Muscle of arm (tissue), 14 donors: ENCODE measurements around the gene TMLHE. TPM values are rescaled to one million over a fixed set of nuclear protein-coding genes. Genes with fewer than 3 reads are reported as not detected.
"Not testable (repeated sequence)": the region's sequence is repeated elsewhere in the genome, so short reads cannot be mapped to it uniquely, and the experiment has no call there.

Experiments used
- DNase-seq: peaks from one replicate; pipeline ENCODE4 v3.0.0-alpha.2; 2013
- long read RNA-seq, 11 donors: transcript quantifications; one replicate each; lab custom pipeline, GENCODE V29; 2026
- polyA plus RNA-seq, 12 donors: library from polyadenylated mRNA; unstranded; fragments of 120-200 nt; gene quantifications; one replicate each; pipeline ENCODE4 v1.2.1, GENCODE V29; 2013; ENCODE audit not compliant: insufficient read length in 12 of 12

TMLHE gene, protein sequence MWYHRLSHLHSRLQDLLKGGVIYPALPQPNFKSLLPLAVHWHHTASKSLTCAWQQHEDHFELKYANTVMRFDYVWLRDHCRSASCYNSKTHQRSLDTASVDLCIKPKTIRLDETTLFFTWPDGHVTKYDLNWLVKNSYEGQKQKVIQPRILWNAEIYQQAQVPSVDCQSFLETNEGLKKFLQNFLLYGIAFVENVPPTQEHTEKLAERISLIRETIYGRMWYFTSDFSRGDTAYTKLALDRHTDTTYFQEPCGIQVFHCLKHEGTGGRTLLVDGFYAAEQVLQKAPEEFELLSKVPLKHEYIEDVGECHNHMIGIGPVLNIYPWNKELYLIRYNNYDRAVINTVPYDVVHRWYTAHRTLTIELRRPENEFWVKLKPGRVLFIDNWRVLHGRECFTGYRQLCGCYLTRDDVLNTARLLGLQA
- 10 to 100 TPM in 11 of 12 donors, not detected in 1; 17.8 to 25.2 (median 22.9) TPM for polyA plus RNA-seq
- long read RNA-seq, donor 1, partial matches to known transcripts, result 0 of 3 reads
- long read RNA-seq, donor 1, other reads (novel, unspliced or antisense), result 0 of 3 reads
- long read RNA-seq, donor 2, transcript TMLHE-201 (8 exons, 2,832 nt), result major isoform, 6 of 6 reads
- long read RNA-seq, donor 2, partial matches to known transcripts, result 0 of 6 reads
- long read RNA-seq, donor 2, other reads (novel, unspliced or antisense), result 0 of 6 reads
- long read RNA-seq, donor 3, transcript TMLHE-201 (8 exons, 2,832 nt), result major isoform, 5 of 6 reads
- long read RNA-seq, donor 3, partial matches to known transcripts, result 0 of 6 reads
- long read RNA-seq, donor 3, other reads (novel, unspliced or antisense), result 0 of 6 reads
- long read RNA-seq, donor 4, transcript TMLHE-201 (8 exons, 2,832 nt), result major isoform, 6 of 6 reads
- long read RNA-seq, donor 4, partial matches to known transcripts, result 0 of 6 reads
- long read RNA-seq, donor 4, other reads (novel, unspliced or antisense), result 0 of 6 reads
- long read RNA-seq, donor 5, transcript TMLHE-201 (8 exons, 2,832 nt), result major isoform, 9 of 11 reads
- long read RNA-seq, donor 5, partial matches to known transcripts, result 0 of 11 reads
- long read RNA-seq, donor 5, other reads (novel, unspliced or antisense), result 0 of 11 reads
- long read RNA-seq, donor 6, partial matches to known transcripts, result 0 of 1 reads
- long read RNA-seq, donor 6, other reads (novel, unspliced or antisense), result 0 of 1 reads
- long read RNA-seq, donor 7, partial matches to known transcripts, result 0 of 1 reads
- long read RNA-seq, donor 7, other reads (novel, unspliced or antisense), result 0 of 1 reads
- long read RNA-seq, donor 8, transcript TMLHE-201 (8 exons, 2,832 nt), result major isoform, 9 of 11 reads
- long read RNA-seq, donor 8, partial matches to known transcripts, result 0 of 11 reads
- long read RNA-seq, donor 8, other reads (novel, unspliced or antisense), result 0 of 11 reads
- long read RNA-seq, donor 9, result 0 reads
- long read RNA-seq, donor 10, transcript TMLHE-201 (8 exons, 2,832 nt), result major isoform, 9 of 10 reads
- long read RNA-seq, donor 10, partial matches to known transcripts, result 0 of 10 reads
- long read RNA-seq, donor 10, other reads (novel, unspliced or antisense), result 0 of 10 reads
- long read RNA-seq, donor 11, partial matches to known transcripts, result 0 of 4 reads
- long read RNA-seq, donor 11, other reads (novel, unspliced or antisense), result 0 of 4 reads

DNA sequence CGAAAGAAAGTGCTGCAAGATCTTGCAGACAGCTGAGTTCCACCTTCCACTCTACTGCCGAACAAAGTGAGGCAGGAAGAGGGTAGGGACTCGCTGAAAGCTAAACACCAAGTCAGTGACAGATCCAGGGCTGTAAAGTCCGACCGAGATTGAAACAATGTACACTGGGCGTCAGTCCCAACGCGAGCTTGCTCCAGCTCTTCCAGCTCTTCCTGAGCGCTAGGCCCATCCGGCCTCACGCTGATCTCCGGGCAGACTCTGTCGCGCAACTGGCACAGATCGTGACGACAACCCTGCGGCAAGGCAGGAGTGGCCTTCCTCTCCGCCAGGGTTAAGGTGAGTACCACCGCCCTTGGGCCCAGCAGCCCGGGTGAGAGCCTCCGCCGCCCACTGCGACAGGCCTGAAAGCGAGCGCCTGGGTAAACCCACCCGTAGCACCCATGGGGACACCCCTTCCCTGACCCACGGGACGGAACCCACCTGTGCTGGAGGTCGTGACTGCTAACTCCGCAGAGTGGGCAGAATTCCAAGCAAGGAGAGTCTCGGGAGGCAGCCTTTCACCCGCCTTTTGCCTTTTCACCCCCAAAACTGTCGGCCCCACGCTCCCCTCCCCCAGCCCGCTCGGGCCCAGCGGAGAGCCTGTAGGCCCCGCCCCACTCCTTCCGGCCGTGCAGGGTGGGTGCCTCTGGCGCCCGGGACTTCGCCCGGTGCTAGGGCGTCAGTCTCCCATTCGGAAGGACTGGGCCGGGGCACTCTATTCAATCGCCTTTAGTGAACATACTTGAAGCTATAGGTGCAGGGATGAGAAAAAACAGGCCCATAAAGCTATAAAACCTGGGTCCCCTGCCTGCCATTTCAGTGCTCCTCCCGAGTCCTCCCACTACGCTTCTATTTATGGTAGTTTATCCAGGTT, at the start of gene TMLHE, which contains the start of gene SPRY3:
Gene TMLHE, minus strand, starts transcription at position 641 of the 913 bp plus-strand sequence. CDS start 67,676 bp downstream, outside the sequence.
Gene SPRY3, plus strand, starts transcription at position 275 of the 913 bp plus-strand sequence.
- peak; percentile 59 for DNase-seq

DNA sequence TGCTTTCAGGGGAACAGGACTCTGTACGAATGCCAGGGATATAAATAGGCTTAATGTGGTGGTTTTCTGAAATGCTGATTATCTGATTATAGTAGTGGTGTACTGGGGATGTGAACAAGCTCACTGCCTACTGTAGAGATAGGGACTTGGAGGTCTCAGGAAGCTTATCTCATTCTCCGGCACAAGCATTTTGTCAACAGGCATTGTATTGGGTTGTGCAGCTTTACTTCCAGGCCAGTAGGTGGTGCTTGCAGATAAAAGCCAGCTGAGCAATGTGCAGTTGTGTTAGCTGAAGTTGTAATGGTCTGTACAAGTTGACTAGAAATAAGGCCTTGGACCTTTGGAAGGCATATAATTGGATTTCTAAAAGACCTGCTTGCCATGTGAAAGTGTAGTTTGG, 49.5 kb upstream of the TMLHE start:
- no peak for DNase-seq

DNA sequence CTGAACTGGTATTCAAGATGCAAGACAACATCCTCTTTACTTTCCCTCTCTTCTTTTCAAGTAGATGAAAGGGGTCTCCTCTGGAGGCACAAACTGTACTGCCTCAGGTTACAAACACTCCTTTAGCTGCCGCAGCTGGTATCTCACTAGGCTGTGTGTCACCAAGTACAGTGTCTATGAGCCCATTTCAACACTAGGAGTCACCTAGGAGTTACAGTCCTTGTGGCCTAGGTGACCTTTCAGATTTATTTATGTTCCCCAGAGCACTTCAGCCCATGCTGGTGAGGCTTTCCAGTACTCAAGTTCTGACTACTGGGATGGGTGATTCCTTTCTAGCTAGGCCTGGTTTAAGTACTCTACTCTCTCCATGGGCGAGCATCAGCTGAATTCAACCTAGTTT, 32.4 kb upstream of the TMLHE start:
- DNase-seq, result no peak

DNA sequence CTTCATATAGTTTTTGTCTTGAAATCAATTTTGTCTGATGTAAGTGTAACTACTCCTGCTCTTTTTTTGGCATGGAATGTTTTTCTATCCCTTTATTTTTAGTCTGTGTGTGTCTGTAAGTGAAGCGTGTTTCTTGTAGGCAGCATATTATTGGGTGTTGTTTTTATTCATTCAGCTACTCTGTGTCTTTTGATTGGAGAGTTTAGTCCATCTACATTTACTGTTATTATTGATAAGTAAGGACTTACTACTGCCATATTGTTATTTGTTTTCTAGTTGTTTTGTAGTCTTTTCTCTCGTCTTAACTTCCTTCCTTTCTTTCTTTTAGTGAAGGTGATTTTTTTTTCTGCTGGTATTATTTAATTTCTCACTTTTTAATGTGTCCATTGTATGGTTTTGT, 30.5 kb upstream of the TMLHE start:
- no peak for DNase-seq

DNA sequence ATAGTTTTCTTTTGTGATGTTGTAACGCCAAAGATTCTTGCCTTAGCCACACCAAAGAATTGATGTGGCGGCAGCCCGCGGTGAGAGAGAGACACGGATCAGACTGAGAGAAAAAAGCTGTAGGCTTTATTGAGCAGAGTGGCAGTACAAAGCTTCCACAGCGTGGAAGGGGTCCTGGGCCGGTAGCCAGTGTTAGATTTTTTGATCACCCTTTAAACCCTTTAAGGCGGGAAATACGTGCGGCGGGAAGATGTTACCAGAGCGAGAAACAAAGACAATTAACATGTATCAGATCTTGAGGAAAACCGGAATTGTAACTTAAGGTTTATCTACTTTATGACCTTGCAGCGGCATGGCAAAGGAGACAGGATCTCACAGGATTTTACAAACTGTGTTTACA, 28.6 kb upstream of the TMLHE start:
- DNase-seq, result not testable (repeated sequence)

DNA sequence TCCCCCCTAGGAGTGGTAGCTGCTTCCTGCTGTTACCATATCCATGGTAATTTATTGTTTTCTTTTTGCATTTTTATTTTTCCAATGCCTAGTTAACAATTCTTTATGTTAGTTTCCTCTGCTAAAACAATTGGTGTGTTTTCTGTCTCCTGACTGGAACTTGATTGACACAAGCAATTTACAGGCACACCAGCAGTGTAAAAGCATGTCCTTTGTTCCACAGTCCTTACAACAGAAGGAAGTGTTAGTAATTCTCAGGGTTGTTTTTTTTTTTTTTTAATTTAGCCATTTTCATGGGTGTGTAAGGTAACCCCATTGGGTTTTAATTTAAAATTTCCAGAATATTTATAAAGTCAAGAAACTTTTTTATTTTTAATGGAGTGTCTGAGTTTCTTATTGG, 25.0 kb upstream of the TMLHE start:
- no peak for DNase-seq

DNA sequence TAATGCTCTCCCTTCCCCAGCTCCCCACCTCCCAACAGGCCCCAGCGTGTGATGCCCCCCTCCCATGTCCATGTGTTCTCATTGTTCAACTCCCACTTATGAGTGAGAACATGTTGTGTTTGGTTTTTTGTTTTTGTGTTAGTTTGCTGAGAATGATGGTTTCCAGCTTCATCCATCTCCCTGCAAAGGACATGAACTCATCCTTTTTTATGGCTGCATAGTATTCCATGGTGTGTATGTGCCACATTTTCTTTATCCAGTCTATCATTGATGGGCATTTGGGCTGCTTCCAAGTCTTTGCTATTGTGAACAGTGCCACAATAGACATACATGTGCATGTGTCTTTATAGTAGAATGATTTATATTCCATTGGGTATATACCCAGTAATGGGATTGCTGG, 22.3 kb upstream of the TMLHE start:
- DNase-seq, result not testable (repeated sequence)

DNA sequence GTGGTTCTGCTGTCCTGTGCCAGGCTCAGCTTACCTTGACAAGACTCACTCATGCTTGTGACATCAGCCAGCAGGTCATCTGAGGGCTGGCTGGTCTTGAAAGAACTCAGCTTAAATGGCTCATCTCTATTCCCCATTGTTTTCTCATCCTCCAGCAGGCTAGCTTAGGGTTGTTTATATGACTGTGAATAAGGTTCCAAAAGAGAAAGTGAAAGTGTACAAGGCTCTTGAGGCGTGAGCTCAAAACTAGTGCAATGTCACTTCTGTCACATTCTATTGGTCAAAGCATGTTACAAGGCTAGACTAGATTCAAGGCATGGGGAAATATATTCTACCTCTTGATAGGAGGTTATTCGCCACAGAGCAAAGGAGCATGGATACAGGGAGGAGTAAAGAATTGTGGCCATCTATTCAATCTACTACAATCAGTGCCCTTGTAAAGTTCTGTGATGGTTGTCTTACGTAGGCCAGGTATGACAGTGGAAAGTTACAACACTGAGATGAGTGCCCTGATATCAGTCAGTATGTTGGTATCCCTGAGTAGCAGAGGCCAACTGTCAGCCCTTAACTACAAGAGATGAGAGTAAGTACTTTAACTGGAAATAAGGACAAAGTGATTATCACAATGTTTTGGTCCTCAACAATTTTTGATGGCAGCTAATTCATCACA, 19.8 kb upstream of the TMLHE start:
- DNase-seq, result no peak

DNA sequence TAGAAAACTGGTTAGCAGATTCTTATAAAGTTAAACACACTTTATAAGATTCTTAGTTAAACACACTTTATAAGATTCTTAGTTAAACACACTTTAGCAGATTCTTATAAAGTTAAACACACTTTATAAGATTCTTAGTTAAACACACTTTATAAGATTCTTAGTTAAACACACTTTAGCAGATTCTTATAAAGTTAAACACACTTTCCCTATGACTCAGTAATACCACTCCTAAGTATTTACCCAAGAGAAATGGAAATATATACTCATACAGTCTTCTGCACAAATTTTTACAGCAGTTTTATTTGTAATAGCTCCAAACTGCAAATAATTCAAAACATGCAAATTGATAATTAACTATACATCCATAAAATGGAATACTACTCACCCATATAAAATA, 7.4 kb upstream of the TMLHE start:
- not testable (repeated sequence) for DNase-seq

DNA sequence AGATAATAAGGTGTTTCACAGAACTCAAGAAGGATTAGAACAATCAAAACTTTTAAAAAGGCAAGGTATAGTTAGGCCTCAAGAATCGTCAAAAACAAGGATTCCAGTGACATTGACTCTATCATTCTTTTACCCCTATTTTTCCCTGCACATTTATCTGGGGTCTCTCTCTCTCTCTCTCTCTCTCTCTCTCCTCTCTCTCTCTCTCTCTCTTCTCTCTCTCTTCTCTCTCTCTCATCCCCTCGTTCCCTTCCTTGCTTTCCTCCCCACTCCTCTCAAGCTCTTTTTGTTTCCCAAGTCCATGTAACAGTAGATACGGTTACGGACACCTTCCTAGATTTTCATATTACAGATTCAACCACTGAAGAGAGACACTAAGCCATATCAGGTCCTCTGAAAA, 3.2 kb upstream of the TMLHE start:
- DNase-seq, result no peak

DNA sequence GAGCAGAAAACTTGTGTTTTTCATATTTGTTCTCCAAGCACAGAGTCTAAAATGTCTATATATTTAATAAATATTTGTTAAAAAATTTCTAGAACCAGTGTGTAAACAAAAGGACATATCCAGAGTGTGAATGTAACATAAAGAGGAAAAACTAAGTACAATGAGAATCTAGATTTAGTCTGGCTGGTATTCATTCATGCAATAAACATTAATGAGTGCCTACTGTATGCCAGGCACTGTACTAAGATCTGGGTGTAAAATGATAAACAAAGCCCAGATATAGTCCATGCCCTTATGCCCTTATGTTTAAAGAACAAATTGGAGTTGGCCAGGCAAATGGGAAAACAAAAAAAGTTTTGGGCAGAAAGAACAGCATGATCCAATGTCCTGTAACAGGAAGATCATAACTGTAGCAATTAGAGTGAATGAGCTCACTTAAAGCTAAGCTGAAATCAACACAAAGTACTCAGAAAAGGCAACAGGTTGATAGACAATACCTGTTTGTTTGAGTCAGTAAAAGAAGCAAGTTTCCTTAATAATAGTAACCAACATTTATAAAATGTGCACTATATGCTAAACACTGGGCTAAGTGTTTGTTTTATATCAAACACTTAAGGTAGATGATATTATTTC, 1.3 kb upstream of the TMLHE start:
- DNase-seq, result no peak

DNA sequence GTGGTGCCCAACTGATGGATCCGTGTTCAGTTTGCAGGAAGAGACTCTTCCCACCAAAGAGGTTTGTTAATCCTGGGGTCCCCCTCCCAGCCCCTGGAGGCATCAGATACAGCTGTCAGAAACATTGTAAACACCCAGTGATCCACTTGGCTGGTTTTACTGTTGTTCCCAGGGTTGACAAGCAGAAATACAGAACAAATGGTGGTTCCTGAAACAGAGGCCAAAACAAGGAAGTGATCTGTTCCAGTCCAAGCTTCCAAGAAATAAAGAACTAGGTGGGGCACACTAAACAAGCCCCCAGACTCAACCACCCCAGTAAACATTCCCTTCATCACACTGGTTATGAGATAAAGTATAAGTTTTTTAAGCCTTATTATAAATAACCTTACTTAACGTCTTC, 1.4 kb downstream of the TMLHE start:
- DNase-seq, result no peak

DNA sequence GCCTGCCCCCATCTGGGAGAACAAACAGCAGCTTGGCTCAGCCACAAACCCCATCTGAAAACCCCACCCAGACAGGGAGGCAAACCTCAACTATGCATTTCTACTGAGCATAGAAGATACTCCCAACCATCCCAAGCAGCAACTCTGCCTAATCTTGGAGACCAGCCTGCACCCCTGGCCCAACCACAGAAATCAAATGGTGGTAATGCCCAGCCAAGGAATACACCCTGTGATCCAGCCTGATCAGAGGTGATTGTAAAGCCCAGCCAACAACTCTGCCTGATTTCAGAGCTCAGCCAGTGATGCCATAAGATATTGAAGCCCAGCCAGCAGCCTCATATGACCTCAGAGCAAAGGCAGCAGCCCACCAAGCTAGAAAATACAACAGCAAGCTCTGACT, 19.8 kb downstream of the TMLHE start:
- DNase-seq, result no peak

DNA sequence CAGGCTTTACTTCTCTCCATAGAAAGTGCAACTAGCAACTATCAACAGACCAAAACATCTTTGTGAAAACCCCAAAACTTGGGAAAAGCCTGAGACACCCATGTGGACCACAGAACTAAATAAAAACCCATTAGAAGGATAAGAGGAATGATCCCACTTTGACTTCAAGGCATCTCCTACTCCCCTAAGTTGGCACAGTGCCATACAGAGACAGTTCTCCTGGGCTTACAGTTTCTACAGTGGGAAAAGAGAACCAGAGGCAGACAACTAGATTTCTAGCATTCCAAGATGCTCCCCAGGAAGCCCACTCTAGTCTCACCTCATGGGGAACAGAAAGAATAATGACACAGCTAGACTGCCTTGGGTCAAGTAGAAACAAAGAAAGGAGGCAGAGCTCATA, 20.4 kb downstream of the TMLHE start:
- DNase-seq, result no peak

DNA sequence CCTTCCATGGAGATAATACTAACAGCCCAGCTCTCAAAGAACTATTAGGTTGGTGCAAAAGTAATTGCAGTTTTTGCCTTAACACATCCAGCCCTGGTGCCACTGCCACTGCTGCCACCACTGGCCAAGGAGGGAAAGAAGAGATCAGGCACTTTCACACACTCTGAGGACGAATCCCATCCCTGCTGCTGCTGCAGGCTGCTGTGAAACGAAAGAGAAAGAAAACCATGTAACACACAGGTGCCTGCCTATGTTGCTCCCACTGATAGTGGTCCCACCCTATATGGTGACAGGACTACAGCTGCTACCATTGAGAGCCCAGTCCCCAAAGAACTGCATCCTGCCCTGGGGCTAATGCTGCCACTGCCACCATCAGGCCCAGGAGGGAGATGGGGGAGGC, 35.1 kb downstream of the TMLHE start:
- no peak for DNase-seq

DNA sequence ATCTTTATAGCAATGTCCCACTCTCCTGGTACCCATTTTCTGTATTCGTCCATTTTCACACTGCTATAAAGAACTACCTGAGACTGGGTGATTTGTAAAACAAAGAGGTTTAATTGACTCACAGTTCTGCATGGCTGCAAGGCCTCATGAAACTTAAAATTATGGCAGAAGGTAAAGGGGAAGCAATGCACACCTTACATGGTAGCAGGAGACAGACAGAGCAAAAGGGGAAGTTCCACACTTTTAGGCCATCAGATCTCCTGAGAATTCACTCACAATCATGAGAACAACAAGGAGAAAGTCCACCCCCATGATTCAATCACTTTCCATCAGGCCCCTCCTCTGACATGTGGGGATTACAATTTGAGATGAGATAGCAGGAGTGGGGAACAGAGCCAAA, 49.7 kb downstream of the TMLHE start:
- no peak for DNase-seq

DNA sequence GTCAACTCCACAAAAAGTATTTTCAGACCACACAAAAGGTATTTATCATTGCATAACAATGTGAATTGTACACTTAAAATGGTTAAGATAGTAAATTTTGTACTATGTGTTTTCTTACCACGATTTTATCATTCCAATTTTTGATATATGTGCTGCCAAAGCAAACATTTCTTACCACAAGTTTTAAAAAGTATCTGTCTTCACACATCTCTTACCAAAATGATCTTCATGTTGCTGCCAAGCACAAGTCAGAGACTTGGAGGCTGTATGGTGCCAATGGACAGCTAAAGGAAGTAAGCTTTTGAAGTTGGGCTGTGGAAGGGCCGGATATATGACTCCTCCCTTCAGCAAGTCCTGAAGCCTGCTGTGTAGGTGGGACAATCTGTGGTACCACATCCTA, 67.9 kb downstream of the TMLHE start:
- no peak for DNase-seq

DNA sequence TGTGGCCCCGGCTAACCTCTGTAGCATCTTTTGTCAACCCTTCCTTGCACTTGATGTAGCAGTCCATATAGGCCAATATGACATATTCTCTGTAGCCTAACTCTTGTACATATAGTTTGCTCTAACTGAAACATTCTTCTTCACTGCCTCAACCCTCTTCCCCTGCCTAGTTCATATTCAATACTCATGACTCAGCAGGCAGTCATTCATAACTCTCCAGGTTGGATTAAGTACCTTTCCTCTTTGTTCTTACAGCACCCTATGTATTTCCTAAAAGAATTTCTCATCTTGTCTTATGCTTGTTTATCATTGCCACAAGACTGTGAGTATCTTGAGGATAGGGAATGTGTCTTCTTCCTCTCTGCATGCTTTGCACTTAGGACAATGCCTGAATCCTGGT, 76.9 kb downstream of the TMLHE start:
- no peak for DNase-seq

DNA sequence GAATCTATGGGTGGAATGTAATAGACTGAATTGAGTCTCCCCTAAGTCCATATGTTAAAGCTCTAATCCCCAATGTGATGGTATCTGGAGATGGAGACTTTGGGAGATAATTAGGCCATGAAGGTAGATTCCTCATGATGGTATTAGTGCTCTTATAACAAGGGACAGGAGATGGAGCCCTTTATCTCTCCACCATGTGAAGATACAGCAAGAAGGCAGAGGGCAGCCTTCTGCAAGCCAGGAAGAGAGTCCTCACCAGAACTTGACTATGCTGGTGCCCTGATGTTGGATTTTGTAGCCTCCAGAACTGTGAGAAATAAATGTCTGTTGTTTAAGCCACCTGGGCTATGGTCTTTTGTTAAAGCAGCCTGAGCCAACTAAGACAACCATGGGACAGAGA, 78.0 kb downstream of the TMLHE start:
- DNase-seq, result no peak
